Astrocyte of the cerebellum (primary cell): ENCODE measurements around the gene SIGLEC8.

ENCODE experiments used
- DNase-seq: peaks from one replicate; pipeline ENCODE4 v3.0.0-alpha.2; 2011; ENCODE audit warnings: low read depth
- H3K4me3 ChIP-seq: 2 replicates; pipeline ENCODE4 v1.5.1; 2011; ENCODE audit warnings: mild to moderate bottlenecking, low read depth, low read length, moderate library complexity
- in situ Hi-C: cut with HindIII; loops from 2 replicates; pipeline ENCODE4 v1.10.0; 2017; ENCODE audit warnings: low sequenced_read_pairs
- TF ChIP-seq, protein P1 (sequence below): IDR thresholded peaks from 2 replicates; pipeline ENCODE4 v1.5.1; 2012; ENCODE audit warnings: low read length, low read depth, moderate library complexity, mild to moderate bottlenecking; ENCODE audit errors: missing control alignments

Gene SIGLEC8

DNA sequence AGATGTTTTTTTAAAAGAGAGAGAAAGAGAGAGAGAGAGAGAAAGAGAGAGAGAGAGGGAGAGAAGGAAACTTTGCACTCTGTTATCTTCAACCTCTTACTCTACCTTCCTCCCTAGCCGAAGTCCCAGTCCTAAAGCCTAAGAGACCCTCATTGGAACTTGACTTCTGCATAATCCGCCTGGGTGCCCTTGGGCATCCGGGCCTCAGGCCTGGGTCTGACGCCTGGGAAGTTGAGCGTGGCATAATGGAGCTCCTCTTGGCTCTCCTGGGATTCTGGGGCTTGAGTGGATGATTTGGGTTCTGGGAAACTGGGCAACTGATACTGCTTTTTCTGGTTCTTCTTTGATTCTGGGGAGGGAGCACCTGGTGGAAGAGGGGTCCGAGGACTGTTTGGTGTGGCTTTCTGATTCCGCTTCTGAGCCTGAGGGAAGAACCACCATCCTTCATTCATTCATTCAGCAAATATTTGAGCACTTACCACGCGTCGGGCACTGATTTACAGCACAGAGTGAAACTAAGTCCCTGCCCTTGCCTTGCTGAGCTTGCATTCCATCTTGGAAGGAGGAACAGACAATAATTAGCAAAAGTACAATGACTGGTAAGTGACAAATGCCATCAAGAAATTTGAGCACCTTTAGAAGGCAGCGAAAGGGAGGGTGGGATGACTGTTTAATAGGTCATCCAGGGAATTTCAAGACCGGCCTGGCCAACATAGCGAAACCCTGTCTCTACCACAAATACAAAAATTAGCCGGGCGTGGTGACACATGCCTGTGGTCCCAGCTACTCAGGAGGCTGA, 47.1 kb downstream of the SIGLEC8 start:
- TF ChIP-seq, protein P1, sequence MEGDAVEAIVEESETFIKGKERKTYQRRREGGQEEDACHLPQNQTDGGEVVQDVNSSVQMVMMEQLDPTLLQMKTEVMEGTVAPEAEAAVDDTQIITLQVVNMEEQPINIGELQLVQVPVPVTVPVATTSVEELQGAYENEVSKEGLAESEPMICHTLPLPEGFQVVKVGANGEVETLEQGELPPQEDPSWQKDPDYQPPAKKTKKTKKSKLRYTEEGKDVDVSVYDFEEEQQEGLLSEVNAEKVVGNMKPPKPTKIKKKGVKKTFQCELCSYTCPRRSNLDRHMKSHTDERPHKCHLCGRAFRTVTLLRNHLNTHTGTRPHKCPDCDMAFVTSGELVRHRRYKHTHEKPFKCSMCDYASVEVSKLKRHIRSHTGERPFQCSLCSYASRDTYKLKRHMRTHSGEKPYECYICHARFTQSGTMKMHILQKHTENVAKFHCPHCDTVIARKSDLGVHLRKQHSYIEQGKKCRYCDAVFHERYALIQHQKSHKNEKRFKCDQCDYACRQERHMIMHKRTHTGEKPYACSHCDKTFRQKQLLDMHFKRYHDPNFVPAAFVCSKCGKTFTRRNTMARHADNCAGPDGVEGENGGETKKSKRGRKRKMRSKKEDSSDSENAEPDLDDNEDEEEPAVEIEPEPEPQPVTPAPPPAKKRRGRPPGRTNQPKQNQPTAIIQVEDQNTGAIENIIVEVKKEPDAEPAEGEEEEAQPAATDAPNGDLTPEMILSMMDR = no peak
- H3K4me3 ChIP-seq = no peak overlapping the region
- in situ Hi-C loops = no loop called here
- DNase-seq = no peak

DNA sequence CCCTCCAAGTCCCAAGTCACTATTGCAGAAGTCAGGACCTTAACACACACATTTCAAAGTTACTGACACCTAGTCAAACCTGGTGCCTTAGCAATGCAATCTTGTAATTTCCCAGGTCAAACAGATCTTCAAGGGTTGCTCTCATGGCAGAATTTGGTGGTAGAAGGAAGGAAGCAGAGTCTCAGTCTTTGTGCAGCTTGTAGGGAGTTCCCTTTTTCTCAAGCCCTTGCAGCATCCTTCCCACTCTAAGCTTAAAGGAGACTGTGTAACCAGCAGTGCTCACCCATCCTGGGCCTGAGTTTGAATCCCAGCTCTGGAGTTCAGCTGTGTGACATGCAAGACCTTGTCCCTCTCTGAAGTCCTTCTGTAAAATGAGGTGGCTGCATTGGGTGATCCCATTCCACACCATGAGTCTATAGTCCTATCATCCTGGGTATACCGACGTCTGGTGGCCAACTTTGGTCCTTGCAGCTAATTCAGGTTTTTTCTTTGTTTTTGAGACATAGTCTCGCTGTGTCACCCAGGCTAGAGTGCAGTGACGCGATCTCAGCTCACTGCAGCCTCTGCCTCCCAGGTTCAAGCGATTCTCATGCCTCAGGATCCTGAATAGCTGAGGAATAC, 50.6 kb downstream of the SIGLEC8 start:
- no peak overlapping the region for H3K4me3 ChIP-seq
- in situ Hi-C loops = no loop called here
- no peak for DNase-seq
- TF ChIP-seq, protein P1 = peak; percentile 24

DNA sequence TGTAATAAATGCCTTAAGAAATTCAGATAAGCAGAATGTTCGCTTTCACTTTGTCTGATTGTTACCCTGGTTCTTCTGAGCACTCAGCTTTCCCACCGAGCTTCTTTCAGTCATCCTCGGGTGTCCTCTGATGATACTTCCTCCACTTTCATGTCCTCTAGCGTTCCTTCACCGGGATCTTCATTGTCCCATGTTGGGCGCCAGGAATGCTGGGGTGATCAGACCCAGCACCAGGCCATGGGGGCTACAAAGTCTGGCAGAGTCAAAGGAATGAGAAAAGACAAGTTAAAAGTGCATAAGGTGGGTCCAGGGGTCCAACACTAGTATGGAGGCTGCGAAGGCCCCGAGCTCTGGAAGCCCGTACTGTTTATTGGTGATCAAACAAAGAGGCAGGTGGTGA, 56.1 kb downstream of the SIGLEC8 start:
- DNase-seq = no peak
- H3K4me3 ChIP-seq = no peak overlapping the region
- TF ChIP-seq, protein P1 = no peak
- in situ Hi-C loops = no loop called here
